ENCODE results near the gene SPACA4.

- TF ChIP-seq POLR2A (IDR thresholded peaks at IDR 0.05; ENCODE audit: low read length): no peak
- TF ChIP-seq GATA1 (IDR thresholded peaks at IDR 0.05; ENCODE audit: low read depth, low read length): no peak
These were observed 32.4 kb downstream of the SPACA4 start for GRCh38 chr19:48638831-48639381.
